Rectal smooth muscle tissue (tissue), 1 donor: ENCODE results near the gene MCTP1.
"Not testable (repeated sequence)": the region's sequence is repeated elsewhere in the genome, so short reads cannot be mapped to it uniquely, and the experiment has no call there.

Source experiments
- H3K27ac ChIP-seq: one replicate; pipeline ENCODE4 v1.7.0; 2013; ENCODE audit warnings: low read depth, low read length, inconsistent platforms
- H3K27me3 ChIP-seq: one replicate; pipeline ENCODE4 v1.7.0; 2013; ENCODE audit warnings: low read length; ENCODE audit not compliant: control insufficient read depth, insufficient read depth
- H3K36me3 ChIP-seq: one replicate; pipeline ENCODE4 v1.7.0; 2013; ENCODE audit warnings: low read length; ENCODE audit not compliant: control insufficient read depth, insufficient read depth
- H3K4me1 ChIP-seq: one replicate; pipeline ENCODE4 v1.7.0; 2013; ENCODE audit warnings: low read length; ENCODE audit not compliant: control insufficient read depth, insufficient read depth
- H3K4me3 ChIP-seq: one replicate; pipeline ENCODE4 v1.7.0; 2013; ENCODE audit warnings: low read length
- H3K9ac ChIP-seq: one replicate; pipeline ENCODE4 v1.7.0; 2013; ENCODE audit warnings: low read length

Gene MCTP1

GRCh38 chr5:94849821-94850736 is 434.8 kb downstream of the MCTP1 start:
- Histone ChIP-seq H3K27me3 (no peaks in the 10 kb centered on the region), H3K4me3 (no peak overlapping the region), H3K27ac (no peak overlapping the region), H3K4me1 (no peaks in the 10 kb centered on the region), H3K36me3 (no peaks in the 10 kb centered on the region), H3K9ac (no peak overlapping the region)

GRCh38 chr5:94849324-94849723 is 435.6 kb downstream of the MCTP1 start:
- no peaks in the 10 kb centered on the region for H3K27me3 ChIP-seq
- H3K36me3 ChIP-seq, result no peaks in the 10 kb centered on the region
- H3K4me3 ChIP-seq, result no peak overlapping the region
- no peaks in the 10 kb centered on the region for H3K4me1 ChIP-seq
- H3K27ac ChIP-seq, result no peak overlapping the region
- H3K9ac ChIP-seq, result no peak overlapping the region

- Histone ChIP-seq H3K36me3 (no peaks in the 10 kb centered on the region), H3K9ac (no peak overlapping the region), H3K27ac (no peak overlapping the region), H3K27me3 (no peaks in the 10 kb centered on the region), H3K4me1 (no peaks in the 10 kb centered on the region), H3K4me3 (no peak overlapping the region)
Observed at GRCh38 chr5:94847726-94848125, 437.2 kb downstream of the MCTP1 start.

- Histone ChIP-seq H3K36me3 (no peaks in the 10 kb centered on the region), H3K27me3 (no peaks in the 10 kb centered on the region), H3K4me1 (no peaks in the 10 kb centered on the region), H3K4me3 (no peak overlapping the region), H3K9ac (no peak overlapping the region), H3K27ac (no peak overlapping the region)
Observed at GRCh38 chr5:94847019-94847418, 437.9 kb downstream of the MCTP1 start.

- not testable (repeated sequence) for H3K36me3 ChIP-seq, H3K4me3 ChIP-seq, H3K27ac ChIP-seq, H3K4me1 ChIP-seq, H3K27me3 ChIP-seq, H3K9ac ChIP-seq
Observed at GRCh38 chr5:94845696-94846095, 439.2 kb downstream of the MCTP1 start.

GRCh38 chr5:94841598-94842322 is 443.1 kb downstream of the MCTP1 start:
- no peaks in the 10 kb centered on the region for H3K27me3 ChIP-seq
- H3K36me3 ChIP-seq, result no peaks in the 10 kb centered on the region
- H3K4me1 ChIP-seq, result no peaks in the 10 kb centered on the region
- H3K4me3 ChIP-seq, result no peak overlapping the region
- no peak overlapping the region for H3K9ac ChIP-seq
- H3K27ac ChIP-seq, result no peak overlapping the region

GRCh38 chr5:94833851-94834250 is 451.0 kb downstream of the MCTP1 start:
- Histone ChIP-seq H3K4me1 (no peaks in the 10 kb centered on the region), H3K36me3 (no peaks in the 10 kb centered on the region), H3K9ac (no peak overlapping the region), H3K27ac (no peak overlapping the region), H3K4me3 (no peak overlapping the region), H3K27me3 (no peaks in the 10 kb centered on the region)

- H3K27me3 ChIP-seq, result no peaks in the 10 kb centered on the region
- no peak overlapping the region for H3K4me3 ChIP-seq
- H3K9ac ChIP-seq, result no peak overlapping the region
- H3K4me1 ChIP-seq, result no peaks in the 10 kb centered on the region
- H3K27ac ChIP-seq, result no peak overlapping the region
- H3K36me3 ChIP-seq, result no peaks in the 10 kb centered on the region
Observed at GRCh38 chr5:94832685-94833084, 452.2 kb downstream of the MCTP1 start.

- Histone ChIP-seq H3K36me3 (no peaks in the 10 kb centered on the region), H3K4me1 (no peaks in the 10 kb centered on the region), H3K9ac (no peak overlapping the region), H3K4me3 (no peak overlapping the region), H3K27ac (no peak overlapping the region), H3K27me3 (no peaks in the 10 kb centered on the region)
Observed at GRCh38 chr5:94830520-94830919, 454.4 kb downstream of the MCTP1 start.

- not testable (repeated sequence) for H3K36me3 ChIP-seq, H3K9ac ChIP-seq, H3K27me3 ChIP-seq
Observed at GRCh38 chr5:94828222-94828621, 456.7 kb downstream of the MCTP1 start.

GRCh38 chr5:94820488-94820887 is 464.4 kb downstream of the MCTP1 start:
- no peak overlapping the region for H3K27ac ChIP-seq
- no peak overlapping the region for H3K9ac ChIP-seq

More at GRCh38 chr5:94828222-94828621, 456.7 kb downstream of the MCTP1 start:
- not testable (repeated sequence) for H3K4me3 ChIP-seq, H3K4me1 ChIP-seq, H3K27ac ChIP-seq

GRCh38 chr5:94818904-94819303 is 466.0 kb downstream of the MCTP1 start:
- Histone ChIP-seq H3K27ac (no peak overlapping the region), H3K36me3 (no peaks in the 10 kb centered on the region), H3K4me3 (no peak overlapping the region), H3K27me3 (no peaks in the 10 kb centered on the region), H3K9ac (no peak overlapping the region), H3K4me1 (no peaks in the 10 kb centered on the region)

More at GRCh38 chr5:94820488-94820887, 464.4 kb downstream of the MCTP1 start:
- Histone ChIP-seq H3K27me3 (no peaks in the 10 kb centered on the region), H3K36me3 (no peaks in the 10 kb centered on the region), H3K4me1 (no peaks in the 10 kb centered on the region), H3K4me3 (no peak overlapping the region)
